SK-N-SH treated with all-trans-retinoic acid at 6 μM for 48 hours (cell line): Measurements from ENCODE around the gene BOC.

Experiments
- ATAC-seq: fragments of 200-7000 bp; cut with Tn5 transposase; 3 replicates; pipeline ENCODE4 v1.9.1; 2020; ENCODE audit warnings: mild to moderate bottlenecking, moderate library complexity
- BACH2 ChIP-seq: fragments of 250-450 bp; sonication (Bioruptor Pico); IDR thresholded peaks from 2 replicates; pipeline ENCODE4 v1.9.0; 2021; ENCODE audit warnings: mild to moderate bottlenecking, borderline replicate concordance
- CSDC2 ChIP-seq: fragments of 250-450 bp; sonication (Bioruptor Pico); IDR thresholded peaks from 2 replicates; pipeline ENCODE4 v1.5.0; 2020; ENCODE audit warnings: mild to moderate bottlenecking, moderate library complexity
- ESRRG ChIP-seq: fragments of 250-450 bp; sonication (Bioruptor Pico); IDR thresholded peaks from 2 replicates; pipeline ENCODE4 v1.6.1; 2021; ENCODE audit warnings: mild to moderate bottlenecking
- GLIS3 ChIP-seq: fragments of 250-450 bp; sonication (Bioruptor Pico); IDR thresholded peaks from 2 replicates; pipeline ENCODE4 v1.5.0; 2020; ENCODE audit warnings: mild to moderate bottlenecking, moderate library complexity
- ISL1 ChIP-seq: fragments of 250-450 bp; sonication (Bioruptor Pico); IDR thresholded peaks from 2 replicates; pipeline ENCODE4 v2.1.2; 2022; ENCODE audit warnings: mild to moderate bottlenecking, moderate library complexity
- OSR1 ChIP-seq: fragments of 250-450 bp; sonication (Bioruptor Pico); IDR thresholded peaks from 2 replicates; pipeline ENCODE4 v1.8.0; 2022; ENCODE audit warnings: moderate library complexity, mild to moderate bottlenecking, inconsistent platforms
- PPARA ChIP-seq: fragments of 250-450 bp; sonication (Bioruptor Pico); IDR thresholded peaks from 2 replicates; pipeline ENCODE4 v1.5.0; 2020; ENCODE audit warnings: mild to moderate bottlenecking, borderline replicate concordance
- RARB ChIP-seq: fragments of 250-450 bp; sonication (Bioruptor Pico); IDR thresholded peaks from 2 replicates; pipeline ENCODE4 v1.8.0; 2021; ENCODE audit warnings: mild to moderate bottlenecking, moderate library complexity
- TCF4 ChIP-seq: fragments of 250-450 bp; sonication (Bioruptor Pico); IDR thresholded peaks from 2 replicates; pipeline ENCODE4 v1.8.0; 2021; ENCODE audit warnings: mild to moderate bottlenecking, moderate library complexity, borderline replicate concordance
- TOX ChIP-seq: fragments of 250-450 bp; sonication (Bioruptor Pico); IDR thresholded peaks from 2 replicates; pipeline ENCODE4 v1.8.0; 2021; ENCODE audit warnings: mild to moderate bottlenecking, moderate library complexity, borderline replicate concordance
- TSHZ2 ChIP-seq: fragments of 250-450 bp; sonication (Bioruptor Pico); IDR thresholded peaks from 2 replicates; pipeline ENCODE4 v1.5.0; 2020; ENCODE audit warnings: mild to moderate bottlenecking, moderate library complexity
- ZFP3 ChIP-seq: fragments of 250-450 bp; sonication (Bioruptor Pico); IDR thresholded peaks from 2 replicates; pipeline ENCODE4 v1.5.0; 2020; ENCODE audit warnings: mild to moderate bottlenecking, moderate library complexity
- ZFP30 ChIP-seq: fragments of 450-650 bp; formaldehyde crosslinking; IDR thresholded peaks from 2 replicates; pipeline ENCODE4 v1.5.0; 2022; ENCODE audit warnings: mild to moderate bottlenecking, moderate library complexity
- ZNF565 ChIP-seq: fragments of 450-650 bp; formaldehyde crosslinking; conservative IDR thresholded peaks from 2 replicates; pipeline ENCODE4 v1.5.0; 2020; ENCODE audit warnings: low read depth, mild to moderate bottlenecking, moderate library complexity
- ZNF70 ChIP-seq: fragments of 450-650 bp; formaldehyde crosslinking; IDR thresholded peaks from 2 replicates; pipeline ENCODE4 v1.5.0; 2020; ENCODE audit warnings: mild to moderate bottlenecking, moderate library complexity
- TF ChIP-seq, protein P1 (sequence below): fragments of 250-450 bp; sonication (Bioruptor Pico); IDR thresholded peaks from 2 replicates; pipeline ENCODE4 v1.8.0; 2020; ENCODE audit warnings: mild to moderate bottlenecking, moderate library complexity, borderline replicate concordance
- TF ChIP-seq, protein P2 (sequence below): fragments of 250-450 bp; sonication (Bioruptor Pico); IDR thresholded peaks from 2 replicates; pipeline ENCODE4 v1.5.1; 2021; ENCODE audit warnings: mild to moderate bottlenecking, moderate library complexity
- TF ChIP-seq, protein P3 (sequence below): fragments of 250-450 bp; sonication (Bioruptor Pico); IDR thresholded peaks from 2 replicates; pipeline ENCODE4 v1.5.1; 2020; ENCODE audit warnings: low read depth, mild to moderate bottlenecking, moderate library complexity
- TF ChIP-seq, protein P4 (sequence below): fragments of 250-450 bp; sonication (Bioruptor Pico); IDR thresholded peaks from 2 replicates; pipeline ENCODE4 v1.8.0; 2021; ENCODE audit warnings: low read depth, mild to moderate bottlenecking, moderate library complexity, borderline replicate concordance

BOC gene

DNA sequence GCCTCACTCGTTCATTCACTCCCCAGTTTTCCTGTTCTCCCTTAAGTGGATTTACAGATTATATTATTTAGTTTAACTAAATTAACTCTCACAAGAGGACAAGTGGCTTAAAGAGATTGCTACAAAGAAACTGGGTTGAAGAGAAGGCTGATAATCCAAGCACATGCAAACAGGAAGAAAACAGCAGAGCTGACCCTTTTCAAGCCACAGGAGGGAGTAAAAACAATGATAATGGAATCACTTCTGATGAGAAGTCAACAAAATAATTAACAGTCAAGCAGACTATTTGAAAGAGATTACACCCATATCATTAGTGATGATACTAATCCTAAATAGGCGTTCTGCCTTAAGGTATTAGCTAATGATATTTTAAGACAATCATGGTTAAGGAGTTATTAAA, 31.7 kb downstream of the BOC start (continued):
- TF ChIP-seq, protein P1, sequence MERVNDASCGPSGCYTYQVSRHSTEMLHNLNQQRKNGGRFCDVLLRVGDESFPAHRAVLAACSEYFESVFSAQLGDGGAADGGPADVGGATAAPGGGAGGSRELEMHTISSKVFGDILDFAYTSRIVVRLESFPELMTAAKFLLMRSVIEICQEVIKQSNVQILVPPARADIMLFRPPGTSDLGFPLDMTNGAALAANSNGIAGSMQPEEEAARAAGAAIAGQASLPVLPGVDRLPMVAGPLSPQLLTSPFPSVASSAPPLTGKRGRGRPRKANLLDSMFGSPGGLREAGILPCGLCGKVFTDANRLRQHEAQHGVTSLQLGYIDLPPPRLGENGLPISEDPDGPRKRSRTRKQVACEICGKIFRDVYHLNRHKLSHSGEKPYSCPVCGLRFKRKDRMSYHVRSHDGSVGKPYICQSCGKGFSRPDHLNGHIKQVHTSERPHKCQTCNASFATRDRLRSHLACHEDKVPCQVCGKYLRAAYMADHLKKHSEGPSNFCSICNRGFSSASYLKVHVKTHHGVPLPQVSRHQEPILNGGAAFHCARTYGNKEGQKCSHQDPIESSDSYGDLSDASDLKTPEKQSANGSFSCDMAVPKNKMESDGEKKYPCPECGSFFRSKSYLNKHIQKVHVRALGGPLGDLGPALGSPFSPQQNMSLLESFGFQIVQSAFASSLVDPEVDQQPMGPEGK (CRISPR knock-in tag), result no peak
- TF ChIP-seq ZNF565 (CRISPR knock-in tag), result no peak
- no peak for TF ChIP-seq TOX (CRISPR knock-in tag)
- no peak for TF ChIP-seq ISL1 (CRISPR knock-in tag)
- no peak for TF ChIP-seq ESRRG (CRISPR knock-in tag)
- no peak for TF ChIP-seq BACH2 (CRISPR knock-in tag)
- TF ChIP-seq RARB, result no peak
- no peak for TF ChIP-seq PPARA
- TF ChIP-seq, all 23 proteins: peak for 0

- no peak for TF ChIP-seq TOX (CRISPR knock-in tag)
- no peak for TF ChIP-seq OSR1 (CRISPR knock-in tag)
- TF ChIP-seq TCF4, result no peak
- TF ChIP-seq RARB, result no peak
- TF ChIP-seq, protein P2, sequence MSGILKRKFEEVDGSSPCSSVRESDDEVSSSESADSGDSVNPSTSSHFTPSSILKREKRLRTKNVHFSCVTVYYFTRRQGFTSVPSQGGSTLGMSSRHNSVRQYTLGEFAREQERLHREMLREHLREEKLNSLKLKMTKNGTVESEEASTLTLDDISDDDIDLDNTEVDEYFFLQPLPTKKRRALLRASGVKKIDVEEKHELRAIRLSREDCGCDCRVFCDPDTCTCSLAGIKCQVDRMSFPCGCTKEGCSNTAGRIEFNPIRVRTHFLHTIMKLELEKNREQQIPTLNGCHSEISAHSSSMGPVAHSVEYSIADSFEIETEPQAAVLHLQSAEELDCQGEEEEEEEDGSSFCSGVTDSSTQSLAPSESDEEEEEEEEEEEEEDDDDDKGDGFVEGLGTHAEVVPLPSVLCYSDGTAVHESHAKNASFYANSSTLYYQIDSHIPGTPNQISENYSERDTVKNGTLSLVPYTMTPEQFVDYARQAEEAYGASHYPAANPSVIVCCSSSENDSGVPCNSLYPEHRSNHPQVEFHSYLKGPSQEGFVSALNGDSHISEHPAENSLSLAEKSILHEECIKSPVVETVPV (CRISPR knock-in tag), result no peak
- TF ChIP-seq, protein P1 (CRISPR knock-in tag), result no peak
- ATAC-seq, result no peak
Observed at GRCh38 chr3:113243846-113244245, 32.5 kb downstream of the BOC start.

- no peak for ATAC-seq
- no peak for TF ChIP-seq OSR1 (CRISPR knock-in tag)
- no peak for TF ChIP-seq RARB
- no peak for TF ChIP-seq BACH2 (CRISPR knock-in tag)
- TF ChIP-seq, protein P2 (CRISPR knock-in tag), result no peak
- TF ChIP-seq ZFP30 (CRISPR knock-in tag), result no peak
- no peak for TF ChIP-seq CSDC2
- no peak for TF ChIP-seq GLIS3 (CRISPR knock-in tag)
- TF ChIP-seq, protein P1 (CRISPR knock-in tag), result no peak
- TF ChIP-seq ZFP3 (CRISPR knock-in tag), result no peak
- TF ChIP-seq PPARA, result no peak
- TF ChIP-seq, protein P3, sequence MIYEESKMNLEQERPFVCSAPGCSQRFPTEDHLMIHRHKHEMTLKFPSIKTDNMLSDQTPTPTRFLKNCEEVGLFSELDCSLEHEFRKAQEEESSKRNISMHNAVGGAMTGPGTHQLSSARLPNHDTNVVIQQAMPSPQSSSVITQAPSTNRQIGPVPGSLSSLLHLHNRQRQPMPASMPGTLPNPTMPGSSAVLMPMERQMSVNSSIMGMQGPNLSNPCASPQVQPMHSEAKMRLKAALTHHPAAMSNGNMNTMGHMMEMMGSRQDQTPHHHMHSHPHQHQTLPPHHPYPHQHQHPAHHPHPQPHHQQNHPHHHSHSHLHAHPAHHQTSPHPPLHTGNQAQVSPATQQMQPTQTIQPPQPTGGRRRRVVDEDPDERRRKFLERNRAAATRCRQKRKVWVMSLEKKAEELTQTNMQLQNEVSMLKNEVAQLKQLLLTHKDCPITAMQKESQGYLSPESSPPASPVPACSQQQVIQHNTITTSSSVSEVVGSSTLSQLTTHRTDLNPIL (CRISPR knock-in tag), result no peak
Observed at GRCh38 chr3:113245761-113246161, 34.4 kb downstream of the BOC start.

DNA sequence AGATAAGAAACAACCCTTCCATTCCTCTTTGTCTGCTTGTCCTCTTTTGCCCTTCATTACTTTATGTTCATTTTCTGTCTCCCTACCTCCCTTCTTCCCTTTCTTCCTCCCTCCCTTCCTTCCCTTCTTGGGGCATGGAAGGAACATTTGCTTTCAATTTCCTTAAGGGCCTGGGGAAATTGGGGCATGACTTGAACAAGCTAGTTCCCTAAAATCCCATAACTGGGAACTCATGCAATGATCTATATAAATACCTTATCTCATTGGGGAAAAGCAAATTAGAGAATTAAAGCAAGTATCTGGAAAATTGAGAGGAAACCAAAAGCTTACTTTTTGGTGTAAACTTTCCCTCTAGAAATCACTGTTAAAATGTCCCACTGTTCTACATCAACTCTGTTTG, 35.7 kb downstream of the BOC start:
- no peak for ATAC-seq
- TF ChIP-seq PPARA, result no peak
- TF ChIP-seq ZNF70, result no peak
- no peak for TF ChIP-seq TOX (CRISPR knock-in tag)
- TF ChIP-seq, protein P4, sequence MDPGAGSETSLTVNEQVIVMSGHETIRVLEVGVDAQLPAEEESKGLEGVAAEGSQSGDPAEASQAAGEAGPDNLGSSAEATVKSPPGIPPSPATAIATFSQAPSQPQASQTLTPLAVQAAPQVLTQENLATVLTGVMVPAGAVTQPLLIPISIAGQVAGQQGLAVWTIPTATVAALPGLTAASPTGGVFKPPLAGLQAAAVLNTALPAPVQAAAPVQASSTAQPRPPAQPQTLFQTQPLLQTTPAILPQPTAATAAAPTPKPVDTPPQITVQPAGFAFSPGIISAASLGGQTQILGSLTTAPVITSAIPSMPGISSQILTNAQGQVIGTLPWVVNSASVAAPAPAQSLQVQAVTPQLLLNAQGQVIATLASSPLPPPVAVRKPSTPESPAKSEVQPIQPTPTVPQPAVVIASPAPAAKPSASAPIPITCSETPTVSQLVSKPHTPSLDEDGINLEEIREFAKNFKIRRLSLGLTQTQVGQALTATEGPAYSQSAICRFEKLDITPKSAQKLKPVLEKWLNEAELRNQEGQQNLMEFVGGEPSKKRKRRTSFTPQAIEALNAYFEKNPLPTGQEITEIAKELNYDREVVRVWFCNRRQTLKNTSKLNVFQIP (CRISPR knock-in tag), result no peak
- no peak for TF ChIP-seq TCF4
- TF ChIP-seq TSHZ2 (CRISPR knock-in tag), result no peak
- TF ChIP-seq ISL1 (CRISPR knock-in tag), result no peak
- TF ChIP-seq ESRRG (CRISPR knock-in tag), result no peak
